GM12878 (cell line): ENCODE data around the gene USP4. TPM values are rescaled to one million over a fixed set of nuclear protein-coding genes. Genes with fewer than 3 reads are reported as not detected.

ENCODE experiments used
- BCL3 ChIP-seq: IDR thresholded peaks from 2 replicates; pipeline ENCODE4 v1.6.1; 2011; ENCODE audit warnings: borderline replicate concordance, low read depth, mild to moderate bottlenecking, moderate library complexity, low read length; ENCODE audit not compliant: insufficient read depth, poor library complexity, severe bottlenecking
- CBFB ChIP-seq: IDR thresholded peaks from 2 replicates; pipeline ENCODE4 v1.6.1; 2016; ENCODE audit warnings: antibody characterized with exemption, low read depth
- CEBPZ ChIP-seq: fragments of 150-350 bp; IDR thresholded peaks from 2 replicates; pipeline ENCODE4 v1.6.1; 2016; ENCODE audit warnings: low read depth, low read length
- CREB1 ChIP-seq: IDR thresholded peaks from 2 replicates; pipeline ENCODE4 v1.6.1; 2012; ENCODE audit warnings: low read depth, mild to moderate bottlenecking, inconsistent platforms
- CREM ChIP-seq: IDR thresholded peaks from 2 replicates; pipeline ENCODE4 v1.6.1; 2014; ENCODE audit warnings: antibody characterized with exemption, low read depth
- DPF2 ChIP-seq: fragments of 450-650 bp; IDR thresholded peaks from 2 replicates; pipeline ENCODE4 v1.6.1; 2017; ENCODE audit warnings: mild to moderate bottlenecking
- ELK1 ChIP-seq: IDR thresholded peaks from 2 replicates; pipeline ENCODE4 v1.6.1; 2012; ENCODE audit warnings: low read depth, low read length, improper control_type of control experiment
- FOS ChIP-seq: IDR thresholded peaks from 3 replicates; pipeline ENCODE4 v1.6.1; 2011; ENCODE audit warnings: borderline replicate concordance; ENCODE audit not compliant: insufficient read length; ENCODE audit errors: extremely low read depth
- FOXK2 ChIP-seq: fragments of 450-650 bp; IDR thresholded peaks from 2 replicates; pipeline ENCODE4 v1.6.1; 2017; ENCODE audit warnings: mild to moderate bottlenecking, moderate library complexity
- HCFC1 ChIP-seq: fragments of 150-350 bp; IDR thresholded peaks from 2 replicates; pipeline ENCODE4 v1.6.1; 2014; ENCODE audit warnings: low read length
- HDGF ChIP-seq: fragments of 450-650 bp; IDR thresholded peaks from 2 replicates; pipeline ENCODE4 v1.6.1; 2016; ENCODE audit warnings: antibody characterized with exemption
- IKZF2 ChIP-seq, 2 experiments: fragments of 450-650 bp; IDR thresholded peaks; 2 replicates each; pipeline ENCODE4 v1.6.1; 2017; ENCODE audit warnings: mild to moderate bottlenecking in 2 of 2, moderate library complexity in 2 of 2
- JUND ChIP-seq: IDR thresholded peaks from 2 replicates; pipeline ENCODE4 v1.6.1; 2012; ENCODE audit warnings: low read depth, mild to moderate bottlenecking, low read length, improper control_type of control experiment, moderate library complexity
- MXI1 ChIP-seq: fragments of 150-350 bp; IDR thresholded peaks from 2 replicates; pipeline ENCODE4 v1.6.1; 2011; ENCODE audit warnings: low read depth, mild to moderate bottlenecking, inconsistent platforms, low read length, improper control_type of control experiment
- NFIC ChIP-seq: IDR thresholded peaks from 2 replicates; pipeline ENCODE4 v1.6.1; 2012; ENCODE audit warnings: low read depth, mild to moderate bottlenecking, inconsistent platforms, low read length, moderate library complexity
- NKRF ChIP-seq: fragments of 450-650 bp; conservative IDR thresholded peaks from 2 replicates; pipeline ENCODE4 v1.6.1; 2017; ENCODE audit warnings: mild to moderate bottlenecking, moderate library complexity
- NR2F1 ChIP-seq: fragments of 450-650 bp; conservative IDR thresholded peaks from 2 replicates; pipeline ENCODE4 v1.6.1; 2017; ENCODE audit warnings: mild to moderate bottlenecking
- PAX5 ChIP-seq: IDR thresholded peaks from 2 replicates; pipeline ENCODE4 v1.6.1; 2011; ENCODE audit warnings: low read depth, low read length, borderline replicate concordance
- RB1 ChIP-seq: fragments of 450-650 bp; formaldehyde crosslinking; IDR thresholded peaks from 2 replicates; pipeline ENCODE4 v1.6.1; 2017; ENCODE audit warnings: mild to moderate bottlenecking, borderline replicate concordance
- RBBP5 ChIP-seq: fragments of 200-600 bp; sonication (generic); conservative IDR thresholded peaks from 2 replicates; pipeline ENCODE4 v1.6.1; 2016
- RELB ChIP-seq: fragments of 450-650 bp; IDR thresholded peaks from 2 replicates; pipeline ENCODE4 v1.6.1; 2017; ENCODE audit warnings: low read depth, mild to moderate bottlenecking, moderate library complexity
- RFX5 ChIP-seq: IDR thresholded peaks from 2 replicates; pipeline ENCODE4 v1.6.1; 2011; ENCODE audit warnings: low read depth, low read length, improper control_type of control experiment
- polyA plus RNA-seq, 11 experiments: library from polyadenylated mRNA; depleted of rRNA in 4 of 11; unstranded in 6 of 11; stranded (reverse) in 5 of 11; fragments of >200 nt; fragmentation: Nextera tagmentation in 4 of 11; fragmentation: Illumina TruSeq in 1 of 11; extraction: Ambion mirVana in 4 of 11; extraction: Trizol in 1 of 11; gene quantifications; 1 replicate in 1 of 11; 2 replicates in 10 of 11; pipeline versions ENCODE4 v1.2.1 to v1.2.3, GENCODE V29; 2011 to 2016; ENCODE audit warnings: inconsistent platforms in 2 of 11, missing spikeins in 2 of 11, low read depth in 1 of 11
- total RNA-seq, 4 experiments: library from RNA; depleted of rRNA in 3 of 4; stranded (reverse); fragments of >200 nt in 3 of 4; fragmentation: Illumina TruSeq in 1 of 4; extraction: Trizol in 1 of 4; gene quantifications; 2 replicates each; pipeline versions ENCODE4 v1.2.1 to v1.2.3, GENCODE V29; 2013 to 2021

The USP4 gene
- total and polyA plus RNA-seq, 10 of the 15 experiments (the other 5 are each of a cell fraction or from before 2014, with no cell fraction given): 26.5 to 77.1 (median 66.0) TPM

GRCh38 chr3:49313896-49314688 is 25.8 kb downstream of the USP4 start (continued):
- TF ChIP-seq CREM: no peak
- TF ChIP-seq CREB1: no peak
- TF ChIP-seq HDGF: no peak
- no peak for TF ChIP-seq CBFB
- TF ChIP-seq RFX5: no peak
- TF ChIP-seq RELB: peak; percentile 68
- TF ChIP-seq JUND: no peak
- TF ChIP-seq HCFC1: no peak
- no peak for TF ChIP-seq PAX5
- TF ChIP-seq NR2F1: no peak
- TF ChIP-seq ELK1: no peak
- no peak for TF ChIP-seq MXI1
- TF ChIP-seq NFIC: peak; percentile 58; the same call in 1 of the 2 replicates
- no peak for TF ChIP-seq RBBP5
- TF ChIP-seq IKZF2 (IDR thresholded peaks at IDR 0.05): no peak; a peak in 1 of 4 replicates
- TF ChIP-seq NKRF: no peak
- no peak for TF ChIP-seq FOS
- TF ChIP-seq CEBPZ: no peak
- peak; percentile 81 for TF ChIP-seq BCL3
- no peak for TF ChIP-seq FOXK2
- no peak for TF ChIP-seq RB1
- TF ChIP-seq DPF2: no peak
